GM12892 (cell line): ENCODE measurements around the gene CRABP1.

Experiments used
- POLR2A ChIP-seq: IDR thresholded peaks from 2 replicates; pipeline ENCODE4 v1.6.1; 2011; ENCODE audit warnings: low read depth, low read length, control low read depth
- POLR2AphosphoS5 ChIP-seq: IDR thresholded peaks from 2 replicates; pipeline ENCODE4 v1.6.1; 2011; ENCODE audit warnings: low read depth, low read length, control low read depth

GRCh38 chr15:78329625-78330024 is 10.5 kb upstream of the CRABP1 start:
- TF ChIP-seq POLR2A (no peak), POLR2AphosphoS5 (no peak)
